Stimulated activated CD4-positive, alpha-beta T cell treated with anti-CD3 and anti-CD28 coated beads, Interleukin-2, amount 100 ng/mL, for 4 hours (primary cell): Measurements from ENCODE around the gene SIRPB2.

ENCODE experiments used
- DNase-seq: peaks from one replicate; pipeline ENCODE4 v3.0.0-alpha.2; 2020; ENCODE audit warnings: low read depth

Gene SIRPB2

GRCh38 chr20:1491281-1491840 lies at the start of gene SIRPB2:
TSS of gene SIRPB2 (minus strand) at chr20:1491420. CDS start at chr20:1491359, 61 bp downstream.
- no peak for DNase-seq

GRCh38 chr20:1539816-1540419 lies 48.7 kb upstream of the SIRPB2 start:
- no peak for DNase-seq

GRCh38 chr20:1538655-1539054 lies 47.4 kb upstream of the SIRPB2 start:
- DNase-seq = no peak

GRCh38 chr20:1537731-1538058 lies 46.5 kb upstream of the SIRPB2 start:
- no peak for DNase-seq

- DNase-seq = no peak
Measured at GRCh38 chr20:1536893-1537730, 45.9 kb upstream of the SIRPB2 start.

- DNase-seq = no peak
Measured at GRCh38 chr20:1535420-1536175, 44.4 kb upstream of the SIRPB2 start.

GRCh38 chr20:1534526-1534925 lies 43.3 kb upstream of the SIRPB2 start:
- DNase-seq = no peak

- DNase-seq = no peak
Measured at GRCh38 chr20:1533059-1533458, 41.8 kb upstream of the SIRPB2 start.

GRCh38 chr20:1528811-1529210 lies 37.6 kb upstream of the SIRPB2 start:
- DNase-seq = no peak

- DNase-seq = no peak
Measured at GRCh38 chr20:1527923-1528322, 36.7 kb upstream of the SIRPB2 start.

GRCh38 chr20:1526896-1527295 lies 35.7 kb upstream of the SIRPB2 start:
- DNase-seq = no peak

- no peak for DNase-seq
Measured at GRCh38 chr20:1526310-1526709, 35.1 kb upstream of the SIRPB2 start.

GRCh38 chr20:1524004-1524403 lies 32.8 kb upstream of the SIRPB2 start:
- no peak for DNase-seq

- no peak for DNase-seq
Measured at GRCh38 chr20:1517010-1517409, 25.8 kb upstream of the SIRPB2 start.

- DNase-seq = no peak
Measured at GRCh38 chr20:1513801-1514200, 22.6 kb upstream of the SIRPB2 start.

GRCh38 chr20:1509237-1509636 lies 18.0 kb upstream of the SIRPB2 start:
- peak; percentile 4 for DNase-seq

GRCh38 chr20:1508574-1508973 lies 17.4 kb upstream of the SIRPB2 start:
- DNase-seq = no peak

GRCh38 chr20:1507276-1507675 lies 16.1 kb upstream of the SIRPB2 start:
- DNase-seq = no peak

GRCh38 chr20:1505871-1506270 lies 14.7 kb upstream of the SIRPB2 start:
- no peak for DNase-seq

GRCh38 chr20:1505361-1505760 lies 14.1 kb upstream of the SIRPB2 start:
- no peak for DNase-seq

GRCh38 chr20:1503564-1504227 lies 12.5 kb upstream of the SIRPB2 start:
- DNase-seq = peak; percentile 67

GRCh38 chr20:1500496-1500895 lies 9.3 kb upstream of the SIRPB2 start:
- no peak for DNase-seq
